ENCODE measurements around the gene STRIP2. TPM values are rescaled to one million over a fixed set of nuclear protein-coding genes. Genes with fewer than 3 reads are reported as not detected.

STRIP2 gene
- total RNA-seq, 4 donors from 2014 or later, result 0.54 to 1.7 (median 1.3) TPM

DNA sequence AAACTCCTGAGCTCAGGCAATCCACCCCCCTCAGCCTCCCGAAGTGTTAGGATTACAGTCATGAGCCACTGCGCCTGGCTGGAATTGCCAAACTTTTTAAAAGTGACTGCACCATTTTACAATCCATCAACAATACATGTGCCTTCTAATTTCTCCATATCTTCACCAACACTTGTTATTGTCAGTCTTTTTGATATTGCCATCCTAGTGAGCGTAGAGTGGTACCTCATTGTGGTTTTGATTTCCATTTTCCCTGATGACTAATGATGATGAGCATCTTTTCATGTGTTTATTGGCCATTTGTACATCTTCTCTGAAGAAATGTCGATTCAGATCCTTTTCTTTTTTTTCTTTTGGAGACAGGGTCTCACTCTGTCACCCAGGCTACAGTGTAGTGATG, 21.7 kb upstream of the STRIP2 start:
- no peak for DNase-seq
- TF ChIP-seq POLR2A (IDR thresholded peaks at IDR 0.05), result no peak
- TF ChIP-seq, protein P1, sequence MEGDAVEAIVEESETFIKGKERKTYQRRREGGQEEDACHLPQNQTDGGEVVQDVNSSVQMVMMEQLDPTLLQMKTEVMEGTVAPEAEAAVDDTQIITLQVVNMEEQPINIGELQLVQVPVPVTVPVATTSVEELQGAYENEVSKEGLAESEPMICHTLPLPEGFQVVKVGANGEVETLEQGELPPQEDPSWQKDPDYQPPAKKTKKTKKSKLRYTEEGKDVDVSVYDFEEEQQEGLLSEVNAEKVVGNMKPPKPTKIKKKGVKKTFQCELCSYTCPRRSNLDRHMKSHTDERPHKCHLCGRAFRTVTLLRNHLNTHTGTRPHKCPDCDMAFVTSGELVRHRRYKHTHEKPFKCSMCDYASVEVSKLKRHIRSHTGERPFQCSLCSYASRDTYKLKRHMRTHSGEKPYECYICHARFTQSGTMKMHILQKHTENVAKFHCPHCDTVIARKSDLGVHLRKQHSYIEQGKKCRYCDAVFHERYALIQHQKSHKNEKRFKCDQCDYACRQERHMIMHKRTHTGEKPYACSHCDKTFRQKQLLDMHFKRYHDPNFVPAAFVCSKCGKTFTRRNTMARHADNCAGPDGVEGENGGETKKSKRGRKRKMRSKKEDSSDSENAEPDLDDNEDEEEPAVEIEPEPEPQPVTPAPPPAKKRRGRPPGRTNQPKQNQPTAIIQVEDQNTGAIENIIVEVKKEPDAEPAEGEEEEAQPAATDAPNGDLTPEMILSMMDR (IDR thresholded peaks at IDR 0.05), result no peak
- no peaks in the 10 kb centered on the region for H3K4me1 ChIP-seq

DNA sequence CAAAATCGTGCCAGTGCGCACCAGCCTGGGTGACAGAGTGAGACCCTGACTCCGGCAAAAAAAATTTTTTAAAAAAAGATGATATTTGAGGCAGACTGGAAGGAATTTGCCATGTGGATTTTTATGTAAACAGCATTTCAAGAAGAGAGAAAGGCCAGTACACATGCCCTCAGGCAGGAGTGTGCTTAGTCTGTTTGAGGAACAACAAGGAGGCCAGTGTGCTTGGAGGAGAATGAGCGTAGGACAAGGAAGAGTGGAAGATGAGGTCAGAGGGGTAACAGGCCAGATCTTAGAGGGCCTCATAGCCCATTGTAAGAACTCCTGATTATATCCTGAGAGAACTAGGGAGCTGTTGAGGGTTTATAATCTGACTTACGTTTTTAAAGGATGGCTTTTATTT, 17.2 kb upstream of the STRIP2 start:
- peaks cover 0 to 30% (median 0%) of the 10 kb centered on the region in 3 donors for H3K36me3 ChIP-seq
- no peaks in the 10 kb centered on the region for H3K4me1 ChIP-seq
- DNase-seq, result no peak
- H3K27me3 ChIP-seq, result no peaks in the 10 kb centered on the region
- H3K27ac ChIP-seq, result no peak overlapping the region
- no peak for TF ChIP-seq POLR2A (IDR thresholded peaks at IDR 0.05)
- TF ChIP-seq, protein P1 (IDR thresholded peaks at IDR 0.05), result no peak
- H3K9me3 ChIP-seq, result no peaks in the 10 kb centered on the region
- H3K4me3 ChIP-seq, result no peak overlapping the region

More for the DNA sequence above, 21.7 kb upstream of the STRIP2 start:
- Histone ChIP-seq H3K9me3 (no peaks in the 10 kb centered on the region), H3K27me3 (no peaks in the 10 kb centered on the region), H3K4me3 (no peak overlapping the region), H3K27ac (no peak overlapping the region), H3K36me3 (peaks cover 0 to 67% (median 0%) of the 10 kb centered on the region in 3 donors)

DNA sequence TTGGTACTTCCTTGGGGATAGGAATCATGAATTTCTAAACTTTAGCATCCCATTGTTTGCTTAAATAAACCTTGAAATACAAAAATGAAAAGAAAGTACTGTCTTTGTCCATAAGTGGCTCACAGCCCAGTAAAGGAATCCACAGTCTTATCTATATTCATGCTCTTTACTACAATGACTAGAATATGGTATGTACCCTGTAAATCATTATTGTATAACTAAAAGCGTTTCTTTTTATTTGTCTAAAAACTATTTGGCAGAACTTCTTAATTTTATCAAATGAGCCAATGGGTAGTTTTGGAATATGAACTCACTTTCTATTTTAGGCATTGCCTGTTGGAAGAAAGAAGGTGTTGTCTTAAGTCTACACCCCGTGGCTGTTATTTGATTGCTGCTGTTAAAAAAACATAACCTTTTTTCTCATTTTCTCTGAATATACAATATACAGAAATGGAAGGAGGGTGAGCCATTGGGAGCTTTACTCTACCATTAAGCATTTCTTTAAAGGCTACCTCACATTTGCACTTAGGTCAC, 12.4 kb upstream of the STRIP2 start:
- peaks cover 0 to 38% (median 0%) of the 10 kb centered on the region in 3 donors for H3K36me3 ChIP-seq
- H3K27ac ChIP-seq, result no peak overlapping the region
- no peak for DNase-seq
- H3K4me3 ChIP-seq, result no peak overlapping the region
- H3K9me3 ChIP-seq, result no peaks in the 10 kb centered on the region
- H3K27me3 ChIP-seq, result no peaks in the 10 kb centered on the region
- H3K4me1 ChIP-seq, result no peaks in the 10 kb centered on the region
- TF ChIP-seq, protein P1 (IDR thresholded peaks at IDR 0.05), result no peak
- no peak for TF ChIP-seq POLR2A (IDR thresholded peaks at IDR 0.05)

DNA sequence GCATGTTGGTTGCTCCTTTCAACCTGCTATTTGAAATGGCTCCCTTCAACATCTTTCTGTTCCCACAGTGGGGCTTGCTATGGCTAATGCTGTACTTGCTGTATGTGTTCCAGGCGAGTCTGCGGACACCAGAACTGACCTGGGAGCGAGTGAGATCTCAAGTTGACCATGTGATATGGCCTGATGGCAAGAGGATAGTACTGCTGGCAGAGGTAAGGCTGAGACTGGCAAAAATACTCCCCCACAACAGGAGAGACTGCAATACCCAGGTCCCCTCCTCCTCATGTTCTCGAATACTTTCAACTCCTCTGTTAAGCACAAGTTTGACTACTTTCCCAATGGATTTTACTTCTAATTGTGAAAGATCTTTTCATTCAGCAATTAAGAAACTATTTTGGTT, 11.5 kb upstream of the STRIP2 start:
- Histone ChIP-seq H3K27ac (no peak overlapping the region), H3K4me1 (no peaks in the 10 kb centered on the region), H3K9me3 (no peaks in the 10 kb centered on the region), H3K27me3 (no peaks in the 10 kb centered on the region), H3K36me3 (peaks cover 0 to 48% (median 0%) of the 10 kb centered on the region in 3 donors), H3K4me3 (no peak overlapping the region)
- TF ChIP-seq, protein P1 (IDR thresholded peaks at IDR 0.05), result no peak
- TF ChIP-seq POLR2A (IDR thresholded peaks at IDR 0.05), result no peak
- DNase-seq, result no peak

DNA sequence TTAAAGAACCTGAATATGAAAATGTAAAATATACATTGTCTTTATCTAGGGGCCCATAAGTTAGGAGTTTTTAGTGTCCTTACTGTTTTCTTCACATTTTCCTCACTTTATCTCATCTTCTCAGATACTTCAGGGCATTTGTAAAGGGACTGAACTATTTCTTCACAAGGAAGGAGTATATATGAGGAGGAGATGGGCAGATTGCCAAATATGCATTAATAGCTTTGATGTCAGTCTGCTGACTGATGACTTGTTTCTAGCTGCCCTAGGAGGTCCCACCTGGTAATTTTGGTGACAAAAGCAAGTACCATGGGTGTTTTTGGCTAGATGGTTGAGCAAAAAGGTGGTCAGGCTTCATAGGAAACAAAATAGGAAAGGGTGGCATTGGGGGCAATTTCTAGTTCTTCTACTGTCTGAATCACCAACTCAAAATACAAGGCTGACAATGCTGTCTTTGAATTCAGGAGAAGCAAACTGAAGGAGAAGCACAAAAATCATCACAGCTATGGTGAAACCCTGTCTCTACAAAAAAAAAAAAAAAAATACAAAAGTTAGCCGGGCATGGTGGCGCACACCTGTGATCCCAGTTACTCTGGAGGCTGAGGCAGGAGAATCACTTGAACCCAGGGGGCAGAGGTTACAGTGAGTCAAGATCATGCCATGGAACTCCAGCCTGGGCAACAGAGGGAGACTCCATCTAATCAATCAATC, 10.4 kb upstream of the STRIP2 start:
- no peak for TF ChIP-seq POLR2A (IDR thresholded peaks at IDR 0.05)
- TF ChIP-seq, protein P1 (IDR thresholded peaks at IDR 0.05), result no peak
- no peak for DNase-seq
- H3K27ac ChIP-seq, result no peak overlapping the region
- H3K9me3 ChIP-seq, result no peaks in the 10 kb centered on the region
- H3K27me3 ChIP-seq, result no peaks in the 10 kb centered on the region
- H3K36me3 ChIP-seq, result peaks cover 0 to 48% (median 0%) of the 10 kb centered on the region in 3 donors
- no peaks in the 10 kb centered on the region for H3K4me1 ChIP-seq
- H3K4me3 ChIP-seq, result no peak overlapping the region
